SJSA1 (cell line): Measurements from ENCODE around the gene B3GALT6. TPM values are rescaled to one million over a fixed set of nuclear protein-coding genes. Genes with fewer than 3 reads are reported as not detected.

Source experiments
- DNase-seq, 2 experiments: peaks; one replicate each; pipeline ENCODE4 v3.0.0-alpha.2; 2015 to 2020; ENCODE audit warnings: low spot score in 2 of 2, low read depth in 1 of 2
- H3K27ac ChIP-seq: fragments of 250-450 bp; sonication (Bioruptor Pico); 2 replicates; pipeline ENCODE4 v1.5.1; 2020; ENCODE audit warnings: mild to moderate bottlenecking, moderate library complexity
- H3K27me3 ChIP-seq: fragments of 250-450 bp; sonication (Bioruptor Pico); replicated peaks from 2 replicates; pipeline ENCODE4 v1.5.1; 2020; ENCODE audit warnings: mild to moderate bottlenecking, moderate library complexity
- H3K36me3 ChIP-seq: fragments of 250-450 bp; sonication (Bioruptor Pico); 2 replicates; pipeline ENCODE4 v1.5.1; 2020; ENCODE audit warnings: mild to moderate bottlenecking
- H3K4me1 ChIP-seq: fragments of 250-450 bp; sonication (Bioruptor Pico); replicated peaks from 2 replicates; pipeline ENCODE4 v1.6.1; 2021; ENCODE audit warnings: mild to moderate bottlenecking
- H3K4me3 ChIP-seq: fragments of 250-450 bp; sonication (Bioruptor Pico); 2 replicates; pipeline ENCODE4 v1.5.1; 2020; ENCODE audit warnings: mild to moderate bottlenecking
- H3K9me3 ChIP-seq: fragments of 250-450 bp; sonication (Bioruptor Pico); replicated peaks from 2 replicates; pipeline ENCODE4 v1.5.1; 2020; ENCODE audit warnings: mild to moderate bottlenecking
- total RNA-seq: library from RNA; depleted of rRNA; stranded (reverse); fragments of >200 nt; shearing (Covaris generic); gene quantifications from 2 replicates; pipeline ENCODE4 v1.2.3, GENCODE V29; 2014

Gene B3GALT6
- total RNA-seq, 1 experiment from 2014 or later, result 51.3 TPM

DNA sequence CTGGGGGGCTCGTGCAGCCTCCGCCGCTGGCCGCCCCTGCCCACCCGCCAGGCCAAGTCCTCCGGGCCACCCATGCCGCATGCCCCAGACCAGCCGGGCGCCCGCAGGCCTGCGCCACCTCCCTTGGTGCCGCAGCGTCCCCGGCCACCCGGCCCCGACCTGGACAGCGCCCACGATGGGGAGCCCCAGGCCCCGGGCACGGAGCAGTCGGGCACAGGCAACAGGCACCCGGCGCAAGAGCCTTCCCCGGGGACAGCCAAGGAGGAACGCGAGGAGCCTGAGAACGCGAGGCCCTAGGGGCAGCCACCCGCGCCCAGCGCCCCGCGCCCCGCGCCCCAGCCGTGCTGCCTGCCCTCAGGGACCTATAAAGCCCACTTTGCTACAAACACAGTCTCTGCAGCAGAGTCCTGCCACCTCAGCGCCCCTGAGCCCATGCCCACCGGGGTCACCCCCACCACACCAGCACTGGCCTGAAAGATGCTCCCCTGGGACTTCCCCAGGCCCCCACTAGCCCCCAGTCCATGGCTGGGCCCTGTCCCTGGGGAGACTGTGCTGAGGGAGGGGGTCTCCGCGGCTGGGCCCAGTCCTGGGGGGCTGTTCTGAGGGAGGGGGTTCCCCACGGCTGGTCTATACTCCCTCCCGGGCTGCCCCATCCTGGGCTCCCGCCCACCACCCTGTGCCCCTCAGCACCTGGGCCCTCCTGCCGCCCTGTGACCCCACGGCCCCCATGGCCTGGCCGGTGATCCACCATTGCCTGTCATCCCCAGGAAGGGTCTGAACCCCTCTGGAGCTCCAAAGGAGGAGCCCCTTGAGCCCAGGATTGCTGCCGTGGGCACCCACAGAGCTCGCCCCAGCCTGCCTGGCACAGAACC, 34.2 kb upstream of the B3GALT6 start:
- H3K36me3 ChIP-seq, result no peaks in the 10 kb centered on the region
- H3K27me3 ChIP-seq, result peaks cover 3% of the 10 kb centered on the region; the same call in 1 of the 2 replicates
- H3K4me1 ChIP-seq, result peaks cover 3% of the 10 kb centered on the region; the same call in 1 of the 2 replicates
- no peak overlapping the region for H3K27ac ChIP-seq
- no peak overlapping the region for H3K4me3 ChIP-seq
- no peak for DNase-seq
- peaks cover 3% of the 10 kb centered on the region; the same call in 1 of the 2 replicates for H3K9me3 ChIP-seq

GRCh38 chr1:1198423-1199140, 33.5 kb upstream of the B3GALT6 start:
- H3K9me3 ChIP-seq, result peaks cover 3% of the 10 kb centered on the region; the same call in 1 of the 2 replicates
- peaks cover 3% of the 10 kb centered on the region; the same call in 1 of the 2 replicates for H3K27me3 ChIP-seq
- no peaks in the 10 kb centered on the region for H3K36me3 ChIP-seq
- no peak for DNase-seq
- H3K4me1 ChIP-seq, result peaks cover 3% of the 10 kb centered on the region; the same call in 1 of the 2 replicates
- H3K4me3 ChIP-seq, result no peak overlapping the region
- H3K27ac ChIP-seq, result no peak overlapping the region

GRCh38 chr1:1199141-1199960, 32.7 kb upstream of the B3GALT6 start:
- H3K36me3 ChIP-seq, result no peaks in the 10 kb centered on the region
- peaks cover 3% of the 10 kb centered on the region; the same call in 1 of the 2 replicates for H3K4me1 ChIP-seq
- no peak for DNase-seq
- H3K9me3 ChIP-seq, result no peaks in the 10 kb centered on the region; the same call in 1 of the 2 replicates
- H3K4me3 ChIP-seq, result no peak overlapping the region
- peaks cover 3% of the 10 kb centered on the region; the same call in 1 of the 2 replicates for H3K27me3 ChIP-seq
- H3K27ac ChIP-seq, result no peak overlapping the region

- H3K27me3 ChIP-seq, result peaks cover 3% of the 10 kb centered on the region; the same call in 1 of the 2 replicates
- H3K4me1 ChIP-seq, result peaks cover 3% of the 10 kb centered on the region; the same call in 1 of the 2 replicates
- no peak overlapping the region for H3K4me3 ChIP-seq
- no peak for DNase-seq
- no peak overlapping the region for H3K27ac ChIP-seq
- H3K9me3 ChIP-seq, result no peaks in the 10 kb centered on the region
- no peaks in the 10 kb centered on the region for H3K36me3 ChIP-seq
Measured at GRCh38 chr1:1199961-1200875, 31.8 kb upstream of the B3GALT6 start.

GRCh38 chr1:1200876-1201810, 30.9 kb upstream of the B3GALT6 start:
- no peak for DNase-seq
- no peaks in the 10 kb centered on the region for H3K9me3 ChIP-seq
- no peaks in the 10 kb centered on the region for H3K36me3 ChIP-seq
- H3K4me3 ChIP-seq, result peak overlapping the region; percentile 29
- H3K27ac ChIP-seq, result no peak overlapping the region
- peaks cover 3% of the 10 kb centered on the region; the same call in 1 of the 2 replicates for H3K27me3 ChIP-seq
- H3K4me1 ChIP-seq, result peaks cover 3% of the 10 kb centered on the region; the same call in 1 of the 2 replicates

DNA sequence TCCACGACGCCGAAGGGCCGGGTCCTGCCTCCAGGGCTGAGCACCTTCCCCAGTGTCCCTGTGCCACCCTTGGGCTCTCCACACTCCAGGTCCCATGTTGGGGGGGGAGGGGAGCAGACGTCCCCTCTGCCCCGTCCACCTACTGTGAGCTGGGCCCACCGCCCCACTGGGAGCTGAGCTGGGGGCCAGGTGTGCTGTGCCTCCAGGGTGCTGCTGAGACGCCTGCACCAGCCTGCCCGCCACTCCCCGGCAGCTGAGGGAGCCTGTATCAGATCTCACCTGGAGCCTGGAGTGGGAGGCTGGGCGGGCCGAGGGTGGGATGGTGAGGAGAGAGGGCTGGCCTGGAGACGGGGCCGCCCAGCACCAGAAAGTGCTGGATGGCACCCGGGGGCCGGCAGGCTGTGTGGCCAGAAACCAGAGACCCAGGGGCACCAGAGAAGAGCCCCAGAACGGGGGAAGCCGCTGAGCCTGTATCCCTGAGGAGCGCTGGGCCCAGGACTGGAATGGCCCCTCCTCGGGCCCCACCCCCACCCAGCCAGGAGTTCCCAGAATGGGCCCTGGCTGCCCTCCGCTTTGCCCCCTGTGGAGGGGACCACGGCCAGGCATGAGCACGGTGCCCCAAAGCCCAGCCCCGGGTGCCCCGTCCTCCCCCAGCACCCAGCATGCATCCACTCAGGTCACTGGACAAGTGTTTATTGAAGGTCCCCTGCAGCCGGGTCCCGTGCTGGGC, 29.0 kb upstream of the B3GALT6 start:
- H3K27ac ChIP-seq, result no peak overlapping the region
- H3K9me3 ChIP-seq, result no peaks in the 10 kb centered on the region
- H3K4me3 ChIP-seq, result no peak overlapping the region
- DNase-seq, result no peak
- peaks cover 3% of the 10 kb centered on the region; the same call in 1 of the 2 replicates for H3K27me3 ChIP-seq
- H3K36me3 ChIP-seq, result no peaks in the 10 kb centered on the region
- peaks cover 8% of the 10 kb centered on the region for H3K4me1 ChIP-seq

DNA sequence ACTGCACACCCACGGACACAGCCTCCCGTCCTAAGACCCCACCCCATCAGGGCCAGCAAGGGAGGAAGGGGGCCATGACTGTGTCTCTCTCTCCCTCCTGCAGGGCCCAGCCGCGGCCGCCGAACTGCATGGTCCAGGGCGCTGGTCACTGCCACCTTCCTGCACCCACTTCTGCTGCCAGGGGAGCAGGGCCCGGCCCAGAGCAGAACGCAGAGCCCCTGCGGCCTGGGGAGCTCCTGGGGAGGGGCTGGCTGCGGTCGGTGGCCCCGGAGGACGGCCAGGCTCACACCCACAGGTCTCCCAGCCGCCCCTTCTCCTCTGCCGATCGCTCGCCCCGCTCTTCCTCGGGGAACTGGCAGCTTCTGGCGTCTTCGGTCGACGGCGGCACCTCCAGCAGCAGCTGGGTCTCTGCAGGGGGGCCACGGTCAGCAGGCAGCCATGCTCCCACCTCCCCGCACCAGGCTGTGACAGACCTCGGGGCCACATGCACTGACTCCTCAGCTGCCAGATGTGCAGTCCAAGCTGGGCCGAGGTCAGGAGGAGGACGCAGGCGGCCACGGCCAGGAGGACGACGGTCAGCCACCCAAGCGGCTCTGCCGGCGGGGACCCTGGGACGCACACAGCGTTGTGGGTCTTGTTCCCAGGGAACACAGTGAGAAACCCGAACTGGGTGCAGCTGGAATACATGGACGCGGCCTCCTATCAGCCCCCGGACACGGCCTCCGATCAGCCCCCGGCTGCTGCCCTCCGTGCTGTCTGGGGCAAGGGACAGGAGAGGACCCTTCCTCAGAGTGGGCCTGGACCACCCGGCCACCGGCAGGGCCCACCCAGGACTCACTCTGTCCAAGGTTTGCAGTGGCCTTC, 28.2 kb upstream of the B3GALT6 start:
- peaks cover 16% of the 10 kb centered on the region for H3K4me1 ChIP-seq

GRCh38 chr1:1204425-1204920, 27.6 kb upstream of the B3GALT6 start:
- peaks cover 20% of the 10 kb centered on the region for H3K4me1 ChIP-seq
- no peak overlapping the region for H3K4me3 ChIP-seq
- H3K9me3 ChIP-seq, result no peaks in the 10 kb centered on the region
- no peaks in the 10 kb centered on the region for H3K36me3 ChIP-seq
- H3K27me3 ChIP-seq, result peaks cover 3% of the 10 kb centered on the region; the same call in 1 of the 2 replicates
- no peak overlapping the region for H3K27ac ChIP-seq
- DNase-seq, result no peak

More for the DNA sequence above, 28.2 kb upstream of the B3GALT6 start:
- H3K4me3 ChIP-seq, result no peak overlapping the region
- DNase-seq, result no peak
- no peak overlapping the region for H3K27ac ChIP-seq
- no peaks in the 10 kb centered on the region for H3K36me3 ChIP-seq
- peaks cover 3% of the 10 kb centered on the region; the same call in 1 of the 2 replicates for H3K27me3 ChIP-seq
- no peaks in the 10 kb centered on the region for H3K9me3 ChIP-seq

GRCh38 chr1:1204998-1205768, 26.9 kb upstream of the B3GALT6 start:
- Histone ChIP-seq H3K36me3 (no peaks in the 10 kb centered on the region), H3K4me1 (peaks cover 20% of the 10 kb centered on the region), H3K9me3 (no peaks in the 10 kb centered on the region), H3K27me3 (peaks cover 3% of the 10 kb centered on the region; the same call in 1 of the 2 replicates), H3K4me3 (no peak overlapping the region), H3K27ac (no peak overlapping the region)
- no peak for DNase-seq
